Erythroblast (primary cell): Measurements from ENCODE around the gene KIF4A.

Experiments used
- GATA1 ChIP-seq: IDR thresholded peaks from 2 replicates; pipeline ENCODE4 v1.6.1; 2011; ENCODE audit warnings: low read depth, mild to moderate bottlenecking, control low read depth, low read length, moderate library complexity
- POLR2A ChIP-seq: IDR thresholded peaks from 2 replicates; pipeline ENCODE4 v1.6.1; 2011; ENCODE audit warnings: mild to moderate bottlenecking, low read length

DNA sequence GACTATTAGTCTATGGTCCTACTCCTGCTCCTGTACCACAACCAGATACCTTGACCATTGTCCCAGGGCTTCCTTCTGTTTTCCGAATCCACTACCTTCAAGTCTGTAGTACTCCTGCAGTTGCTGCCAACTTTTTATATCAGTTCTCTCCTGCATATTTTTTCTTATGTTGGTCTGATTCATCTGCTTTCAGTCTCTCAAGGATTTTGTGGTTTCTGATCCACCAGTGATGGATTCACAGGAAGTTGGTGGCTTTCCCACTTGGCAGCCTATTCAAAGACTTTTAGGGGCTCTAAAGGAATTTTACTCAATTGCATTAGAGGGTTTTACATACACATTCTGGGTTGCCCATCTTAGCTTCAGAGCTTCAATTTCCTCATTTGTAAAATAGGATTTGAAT, 23.6 kb downstream of the KIF4A start:
- TF ChIP-seq POLR2A (no peak), GATA1 (no peak)
